ENCODE measurements around the gene ZYG11A.

- TF ChIP-seq CTCF (IDR thresholded peaks at IDR 0.05; ENCODE audit: low read depth, low read length, poor library complexity, severe bottlenecking) (no peak), EZH2phosphoT487 (IDR thresholded peaks at IDR 0.05; ENCODE audit: borderline replicate concordance, low read length) (no peak)
These were observed 78.3 kb downstream of the ZYG11A start for GRCh38 chr1:52920791-52921291.
